ENCODE measurements around the gene PTX4.

Gene PTX4

DNA sequence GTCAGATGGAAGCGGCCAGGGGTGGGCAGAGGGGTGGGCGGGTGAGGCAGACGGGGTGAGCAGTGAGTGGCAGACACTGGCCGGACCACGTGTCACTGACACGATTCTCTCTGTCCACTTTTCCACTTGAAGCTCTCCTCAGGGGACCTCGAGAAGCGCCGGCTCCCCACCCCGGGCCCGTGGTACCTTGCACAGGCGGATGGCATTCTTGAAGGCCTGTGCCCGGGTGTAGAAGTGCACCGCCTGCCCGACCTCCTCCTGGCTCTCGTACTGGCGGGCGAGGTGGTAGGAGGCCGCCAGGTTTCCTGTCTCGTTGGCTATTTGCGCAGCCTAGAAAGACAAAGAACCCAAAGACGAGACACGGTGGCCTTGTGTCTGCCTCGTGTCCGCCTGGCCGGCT is 35.6 kb upstream of the PTX4 start:
- DNase-seq (ENCODE audit: low read depth) = no peak

DNA sequence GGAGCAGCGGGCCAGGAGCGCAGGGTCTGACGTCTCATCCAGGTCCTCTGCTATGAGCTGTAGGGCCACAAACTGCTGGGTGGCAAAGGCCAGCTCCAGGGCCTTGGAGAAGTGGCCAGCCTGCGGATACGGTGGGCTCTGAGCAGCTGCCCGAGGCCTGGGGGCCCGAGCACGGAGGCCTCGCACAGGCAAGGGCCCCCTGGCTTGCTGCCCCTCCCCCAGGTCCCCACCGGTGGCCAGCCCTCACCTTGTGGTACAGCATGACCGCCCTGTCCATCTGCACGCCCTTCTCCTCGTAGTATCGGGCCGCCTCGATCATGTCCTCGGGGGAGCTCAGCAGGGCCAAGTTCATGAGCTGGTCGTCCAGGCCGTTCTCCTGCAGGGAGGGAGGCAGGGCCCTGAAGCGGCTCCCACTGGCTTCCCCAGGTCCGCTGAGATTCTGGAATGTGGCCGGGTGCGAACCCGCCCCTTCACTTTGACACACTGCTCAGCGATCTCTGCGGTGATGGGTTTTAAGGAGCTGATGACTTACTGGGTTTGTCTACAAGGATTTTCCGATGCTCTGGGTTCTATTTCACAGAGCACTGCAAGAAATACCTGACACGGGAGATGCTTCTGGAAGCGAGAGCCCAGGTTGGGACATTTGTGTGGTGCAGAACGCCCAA is 35.0 kb upstream of the PTX4 start:
- no peak for DNase-seq (ENCODE audit: low read depth)

DNA sequence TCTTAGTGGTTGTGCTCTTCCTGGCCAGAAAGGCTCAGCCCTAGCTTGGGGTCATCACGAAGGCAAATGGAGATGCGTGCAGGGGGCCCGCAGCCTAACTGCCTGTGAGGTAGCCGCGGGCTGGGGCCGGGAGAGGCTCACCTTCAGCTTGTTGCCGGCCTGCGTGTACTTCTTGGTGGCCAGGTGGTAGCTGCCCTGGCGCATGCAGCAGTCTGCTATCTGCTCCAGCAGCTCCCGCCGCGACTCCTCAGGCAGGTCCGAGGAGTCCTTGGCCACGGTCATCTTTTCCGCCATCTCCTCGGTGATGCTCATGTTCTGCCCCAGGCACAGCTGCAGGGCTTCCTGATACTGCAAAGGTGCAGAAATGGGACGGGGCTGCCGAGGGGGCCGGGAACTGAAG is 31.7 kb upstream of the PTX4 start:
- DNase-seq (ENCODE audit: low read depth) = no peak

DNA sequence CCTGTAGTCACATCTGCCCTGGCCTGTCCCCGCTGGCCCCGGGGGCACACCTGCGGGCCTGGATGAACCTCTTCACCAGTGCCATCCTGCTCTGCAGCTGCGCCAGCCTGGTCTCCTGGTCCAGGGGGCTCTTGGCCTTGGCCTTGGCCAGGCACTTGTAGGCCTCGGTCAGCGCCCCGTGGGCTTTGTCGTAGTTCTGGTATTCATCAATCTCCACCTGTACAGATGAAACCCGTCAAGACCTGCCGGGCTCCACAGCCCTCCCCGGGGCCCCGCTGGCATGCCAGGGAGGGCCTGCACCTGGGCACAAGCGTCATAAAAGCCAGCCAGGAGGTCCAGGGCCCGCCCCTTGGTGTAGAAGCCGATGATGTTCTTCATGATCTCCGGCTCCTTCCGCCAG is 31.1 kb upstream of the PTX4 start:
- DNase-seq (ENCODE audit: low read depth) = no peak

DNA sequence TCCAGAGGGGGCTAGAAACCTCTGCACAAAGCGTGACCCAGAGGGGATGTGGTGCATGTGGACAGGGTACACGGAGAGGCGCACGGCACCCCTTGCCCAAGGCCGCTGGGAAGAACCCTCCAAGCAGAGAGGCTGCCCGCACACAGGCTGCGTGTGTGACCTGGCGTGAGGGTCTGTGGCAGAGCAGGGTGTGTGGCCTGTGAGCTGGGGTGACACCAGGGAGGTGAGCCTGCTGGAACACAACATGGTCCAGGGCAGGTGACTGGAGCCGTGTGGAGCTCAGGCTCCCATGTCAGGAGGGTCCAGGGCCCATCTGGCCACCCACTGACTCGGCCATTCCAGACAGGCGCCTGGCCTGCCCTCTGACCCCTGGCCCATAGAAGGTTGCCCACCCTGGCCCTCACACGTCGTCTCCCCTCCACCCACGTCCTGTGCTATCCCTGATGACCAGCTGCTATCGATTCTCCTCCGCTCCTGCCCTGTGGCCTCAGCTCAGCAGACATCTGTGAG is 29.9 kb upstream of the PTX4 start:
- DNase-seq (ENCODE audit: low read depth) = no peak

DNA sequence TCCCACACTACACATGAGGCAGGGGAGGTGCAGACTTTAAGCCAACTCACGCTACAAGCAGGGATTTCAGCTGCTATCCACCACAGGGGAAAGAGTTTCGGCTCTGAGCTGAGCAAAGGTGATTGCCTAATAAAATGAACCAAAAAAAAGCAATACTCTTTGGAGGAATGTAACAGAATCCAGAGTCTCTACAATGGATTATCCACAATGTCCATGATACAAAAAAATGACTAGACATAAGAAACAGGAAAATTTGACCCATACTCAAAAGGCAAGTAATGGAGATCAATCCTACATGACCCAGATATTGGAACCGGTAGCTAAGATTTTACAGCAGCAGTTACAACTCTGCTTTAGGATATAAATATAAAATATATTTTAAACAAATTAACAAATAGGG is 25.8 kb upstream of the PTX4 start:
- DNase-seq (ENCODE audit: low read depth) = no peak

DNA sequence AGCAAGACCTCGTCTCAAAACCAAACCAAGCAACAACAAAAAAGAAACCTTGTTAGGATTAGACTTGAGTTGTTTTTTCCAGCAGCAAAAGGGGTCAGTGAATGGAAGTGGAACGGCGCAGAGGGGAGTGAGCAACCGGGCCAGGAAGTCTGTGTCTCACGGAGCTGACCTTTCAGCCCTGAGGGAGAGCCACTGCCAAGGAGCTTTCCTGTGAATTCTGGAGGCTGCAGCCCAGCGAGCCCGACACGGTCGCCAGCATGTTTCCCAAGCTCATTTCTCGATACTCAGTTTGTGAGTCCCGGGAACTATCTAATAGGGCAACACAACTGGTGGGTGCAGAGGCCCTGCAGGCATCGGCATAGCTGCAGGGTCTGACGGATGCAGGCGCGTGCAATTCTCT is 24.0 kb upstream of the PTX4 start:
- DNase-seq (ENCODE audit: low read depth) = no peak

DNA sequence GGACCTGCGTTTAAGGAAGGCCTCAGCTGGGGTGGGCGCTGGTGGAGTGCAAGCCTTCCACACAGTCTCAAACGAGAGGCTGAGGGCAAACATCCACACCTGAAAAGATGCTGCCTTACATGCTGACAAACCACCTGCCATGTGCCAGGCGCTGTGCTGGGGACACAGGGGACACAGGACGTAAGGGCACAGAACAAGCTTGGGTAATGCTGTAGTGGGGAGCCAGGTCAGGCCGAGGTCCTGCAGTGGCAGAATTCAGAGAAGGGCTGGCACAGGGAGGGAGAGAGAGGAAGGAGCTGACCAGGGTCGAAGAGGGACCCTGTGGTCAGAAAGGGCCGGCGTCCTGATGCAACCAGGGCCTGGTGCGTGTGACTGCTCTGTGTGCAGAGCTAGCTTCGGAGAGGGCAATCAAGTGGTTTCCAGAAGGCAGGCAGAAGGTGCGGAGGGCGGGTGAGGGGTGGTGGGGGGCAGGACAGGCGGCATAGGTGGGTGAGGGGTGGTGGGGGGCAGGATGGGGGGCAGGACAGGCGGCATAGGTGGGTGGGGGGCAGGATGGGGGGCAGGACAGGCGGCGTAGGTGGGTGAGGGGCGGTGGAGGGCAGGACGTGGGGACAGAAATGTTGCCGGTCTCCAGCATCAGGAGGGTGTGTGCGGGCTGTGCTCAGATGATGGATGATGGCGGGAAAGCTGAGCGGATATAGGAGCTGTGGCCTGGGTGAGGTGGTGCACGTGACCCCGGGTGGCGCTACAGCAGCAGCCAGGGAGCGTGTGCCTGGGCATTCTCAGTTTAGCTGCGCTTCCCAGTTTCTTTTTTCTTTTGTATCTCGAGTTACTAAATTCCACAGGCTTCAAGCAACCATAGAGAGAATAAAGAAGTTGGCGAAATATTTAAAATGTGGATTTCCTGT is 23.2 kb upstream of the PTX4 start:
- no peak for DNase-seq (ENCODE audit: low read depth)

DNA sequence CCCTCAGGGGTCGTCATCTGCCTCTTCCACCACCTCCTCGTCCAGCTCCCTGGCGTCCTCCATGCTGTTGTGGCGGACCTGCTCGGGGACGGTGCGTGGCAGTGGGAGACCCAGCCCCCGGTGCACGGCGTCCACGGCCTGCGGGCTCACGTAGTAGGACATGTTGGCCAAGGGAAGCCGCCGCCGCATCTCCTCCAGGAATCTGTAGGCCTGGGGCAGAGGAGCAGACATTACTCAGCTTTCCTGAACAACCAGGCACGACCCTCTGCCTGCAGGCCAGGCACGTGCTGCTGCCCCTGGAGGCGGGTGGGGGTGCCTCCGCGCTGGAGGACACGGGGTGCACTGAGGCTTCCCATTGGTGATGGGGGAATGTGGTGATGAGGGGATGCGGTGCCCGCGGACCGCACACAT is 22.2 kb upstream of the PTX4 start:
- DNase-seq (ENCODE audit: low read depth) = no peak

DNA sequence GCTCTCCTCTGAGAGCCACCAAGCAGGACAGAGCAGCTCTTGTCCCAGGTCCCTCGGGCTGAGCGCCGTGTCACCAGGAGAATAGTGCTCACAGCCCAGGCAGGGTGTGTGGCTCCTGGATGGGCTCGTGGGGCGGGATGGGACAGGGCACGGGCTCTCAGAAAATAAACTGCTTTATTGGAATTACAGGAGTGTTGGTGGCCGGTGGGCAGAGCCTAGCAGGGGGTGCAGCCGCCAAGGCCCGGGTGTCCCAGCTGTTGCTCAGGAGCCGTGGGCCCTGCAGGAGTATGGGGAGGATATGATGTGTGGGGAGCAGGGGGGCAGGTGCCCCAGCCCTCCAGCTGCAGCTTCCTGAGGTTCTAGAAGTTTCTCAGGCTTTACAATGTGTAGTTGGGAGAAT is 21.5 kb upstream of the PTX4 start:
- no peak for DNase-seq (ENCODE audit: low read depth)

DNA sequence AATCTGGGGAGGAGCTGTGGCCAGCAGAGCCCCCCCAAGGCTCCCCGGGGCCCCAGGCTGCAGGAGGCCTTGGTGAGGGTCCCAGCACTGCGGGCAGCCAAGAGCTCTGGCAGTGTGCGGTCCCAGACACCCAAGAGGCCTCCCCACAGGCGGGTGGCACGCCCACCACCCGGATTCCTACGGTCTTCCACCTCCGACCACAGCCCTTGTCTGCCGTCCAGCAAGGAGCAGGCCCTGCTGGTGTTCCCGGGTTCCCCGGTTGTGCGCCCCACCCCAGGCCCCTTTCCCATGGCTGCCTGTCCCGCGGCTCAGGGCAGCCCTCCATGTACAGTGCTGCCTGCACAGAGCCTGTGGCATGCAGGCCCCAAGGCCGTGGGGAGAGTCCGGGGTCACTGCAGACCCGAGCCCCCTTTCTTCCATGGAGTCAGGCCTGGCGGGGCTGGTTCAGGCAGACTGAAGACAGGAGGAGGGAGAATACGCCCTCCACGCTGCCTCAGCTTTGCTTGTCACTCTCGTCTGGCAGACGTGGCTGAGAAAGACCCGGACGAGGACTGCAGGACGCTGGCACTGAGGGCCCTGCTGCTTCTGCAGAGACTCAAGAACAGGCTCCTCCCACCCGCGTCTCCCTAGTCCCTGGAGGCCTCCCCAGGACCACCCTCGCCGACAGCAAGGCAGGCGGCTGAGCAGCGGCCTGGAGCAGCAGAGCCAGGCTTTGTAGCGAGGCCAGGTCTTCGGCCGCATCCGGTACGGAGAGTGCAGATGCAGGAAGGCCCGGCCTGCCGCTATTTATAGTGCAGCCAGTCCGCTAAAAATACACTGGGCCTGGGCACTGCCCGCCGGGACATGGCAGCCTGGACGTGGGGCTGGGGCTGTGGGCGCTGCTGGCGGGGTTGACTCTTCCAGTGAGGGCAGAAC is 20.8 kb upstream of the PTX4 start:
- DNase-seq (ENCODE audit: low read depth) = no peak

DNA sequence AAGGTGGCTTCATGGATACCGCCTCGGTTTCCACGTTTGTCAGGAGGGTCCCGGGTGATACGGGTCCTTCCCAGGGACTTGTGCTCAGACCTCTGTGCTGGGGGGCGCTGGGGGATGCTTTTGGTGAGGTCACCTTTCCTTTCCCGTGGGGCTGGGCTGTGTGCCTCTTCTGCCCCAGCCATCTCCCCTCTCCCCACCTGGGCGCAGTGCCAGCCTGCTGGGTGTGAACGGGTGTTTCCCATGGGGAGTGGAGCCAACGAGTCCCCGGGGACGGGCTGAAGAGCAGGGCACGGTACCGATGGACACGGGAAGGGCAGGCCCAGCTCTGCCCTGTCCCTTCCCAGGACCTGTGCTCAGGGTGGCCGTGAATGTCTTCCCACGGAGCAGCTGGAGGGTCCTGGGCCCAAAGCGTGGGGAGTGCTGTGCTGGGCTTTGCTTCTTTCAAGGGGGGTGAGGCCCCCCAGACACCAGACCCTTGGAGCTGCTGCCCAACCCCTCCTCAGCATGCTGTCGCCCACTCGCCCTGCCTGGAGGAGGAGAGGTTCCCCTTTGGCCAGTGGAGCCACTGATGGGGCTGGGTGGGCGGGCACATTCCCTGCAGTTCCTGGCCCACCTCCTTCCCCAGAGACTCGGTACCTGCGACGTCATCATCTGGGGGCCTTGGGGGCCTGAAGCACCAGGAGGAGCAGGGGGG is 19.9 kb upstream of the PTX4 start:
- no peak for DNase-seq (ENCODE audit: low read depth)

DNA sequence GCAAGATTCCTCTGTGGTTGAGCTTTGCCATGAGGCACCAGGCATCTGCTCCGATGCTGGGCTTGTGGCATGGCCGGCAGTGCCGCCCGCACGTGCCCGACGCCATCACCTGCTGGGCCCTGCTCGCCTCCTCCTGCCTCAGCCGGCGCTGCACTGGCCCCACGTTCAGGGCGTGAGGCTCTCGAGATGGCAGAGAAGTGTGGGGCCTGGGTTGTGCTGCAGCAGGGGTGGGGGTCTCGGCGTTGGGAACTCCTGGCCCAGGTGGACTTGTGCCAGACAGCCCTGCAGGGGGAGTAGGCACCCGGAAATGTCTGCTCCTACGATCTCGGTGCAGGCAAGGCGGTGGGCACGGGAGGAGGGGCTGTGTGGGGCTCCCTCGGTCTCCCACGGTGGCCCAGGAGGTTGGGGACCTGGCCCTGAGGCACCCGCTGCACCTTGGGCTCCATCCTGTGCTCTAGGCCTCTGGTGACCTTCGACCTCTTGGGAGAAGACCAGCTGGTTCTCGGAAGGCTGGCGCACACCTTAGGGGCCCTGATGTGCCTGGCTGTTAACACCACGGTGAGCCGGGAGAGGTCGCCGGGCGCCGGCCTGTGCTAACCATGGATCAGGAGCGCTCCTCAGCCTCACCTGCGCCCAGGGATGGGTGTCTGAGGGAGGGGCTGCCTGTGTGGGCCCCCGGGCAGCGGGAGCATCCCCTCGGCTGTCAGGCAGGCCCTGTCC is 17.9 kb upstream of the PTX4 start:
- DNase-seq (ENCODE audit: low read depth) = no peak

DNA sequence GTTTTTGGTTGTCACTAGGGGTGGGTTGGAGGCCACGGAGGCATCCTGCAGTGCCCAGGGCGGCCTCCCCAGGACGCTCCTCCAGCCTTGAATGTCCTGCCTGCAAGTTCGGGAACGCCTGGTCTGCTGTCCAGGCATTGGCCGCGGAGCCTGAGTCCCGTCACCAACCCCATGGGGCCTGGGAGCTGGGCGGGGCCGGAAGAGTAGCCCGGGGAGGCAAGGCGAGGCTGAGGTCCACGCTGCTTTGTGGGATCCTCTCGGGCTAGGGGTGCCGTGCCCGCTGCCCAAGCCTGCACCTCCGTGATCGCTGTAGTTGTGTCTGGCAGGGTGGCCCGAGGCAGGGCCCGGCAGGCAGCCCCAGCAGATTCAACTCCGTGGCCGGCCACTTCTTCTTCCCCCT is 17.2 kb upstream of the PTX4 start:
- DNase-seq (ENCODE audit: low read depth) = no peak

DNA sequence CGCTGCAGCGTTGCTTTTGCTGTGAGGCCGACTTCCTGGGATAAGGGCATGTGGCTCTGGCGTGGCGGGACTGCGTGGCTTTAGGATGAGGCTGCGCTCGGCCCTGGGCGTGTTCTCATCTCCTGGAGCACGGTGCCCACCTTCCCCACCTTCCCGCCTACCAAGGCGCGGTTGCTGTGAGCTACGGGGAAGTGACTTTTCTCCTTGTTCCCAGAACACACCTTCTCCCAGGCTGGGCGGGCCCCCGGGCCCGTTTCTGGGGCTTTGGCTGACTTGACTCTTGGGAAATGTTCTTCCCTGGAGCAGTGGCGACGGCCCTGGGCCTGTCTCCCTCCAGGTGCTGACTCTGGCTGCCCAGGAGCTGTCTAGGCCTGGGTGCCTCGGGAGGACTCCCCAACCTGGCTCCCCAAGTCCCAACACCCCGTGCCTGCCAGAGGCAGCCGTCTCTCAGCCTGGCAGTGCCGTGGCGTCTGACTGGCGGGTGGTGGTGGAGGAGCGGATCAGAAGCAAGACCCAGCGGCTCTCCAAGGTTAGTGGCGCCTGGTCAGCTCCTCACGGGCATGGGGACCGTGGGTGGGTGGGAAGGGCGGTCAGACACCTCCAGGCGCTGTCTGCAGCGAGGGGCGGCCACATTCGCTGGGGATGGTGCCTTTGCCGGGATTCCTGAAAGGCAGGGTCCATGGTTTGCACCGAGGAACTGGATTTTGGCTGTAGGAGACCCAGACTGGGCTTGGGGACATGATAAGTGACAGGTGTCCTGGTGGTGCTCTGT is 16.5 kb upstream of the PTX4 start:
- no peak for DNase-seq (ENCODE audit: low read depth)

DNA sequence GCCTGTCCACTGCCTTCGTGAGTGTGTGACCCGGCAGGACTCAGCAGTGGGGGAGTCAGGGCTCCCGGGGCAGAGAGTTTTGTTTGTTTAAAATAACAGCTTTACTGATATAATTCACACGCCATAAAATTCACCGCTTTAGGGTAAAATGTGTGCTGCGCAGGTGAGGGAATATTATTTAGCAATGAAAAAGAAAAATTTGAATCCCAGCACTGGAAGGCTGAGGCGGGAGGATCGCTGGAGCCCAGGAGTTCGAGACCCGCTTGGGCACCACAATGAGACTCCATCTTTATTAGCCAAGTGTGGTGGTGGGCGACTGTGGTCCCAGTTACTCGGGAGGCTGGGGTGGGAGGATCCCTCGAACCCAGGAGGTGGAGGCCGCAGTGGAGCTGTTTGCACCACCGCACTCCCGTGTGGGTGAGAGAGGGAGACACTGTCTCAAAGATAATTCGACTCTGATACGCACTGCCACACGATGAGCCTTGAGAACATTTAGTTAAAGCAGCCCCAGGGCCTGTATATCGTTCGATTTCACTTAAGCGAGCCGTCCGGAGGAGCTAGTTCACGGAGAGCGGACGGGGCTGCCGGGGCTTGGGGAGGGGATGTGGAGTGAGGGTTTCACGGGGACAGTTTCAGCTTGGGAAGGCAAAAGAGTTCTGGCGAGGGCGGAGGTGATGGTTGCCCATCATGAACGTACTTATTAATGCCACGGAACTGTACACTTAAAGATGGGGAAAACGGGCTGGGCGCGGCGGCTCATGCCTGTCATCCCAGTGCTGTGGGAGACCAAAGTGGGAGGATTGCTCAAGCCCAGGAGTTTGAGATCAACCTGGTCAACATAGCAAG is 14.6 kb upstream of the PTX4 start:
- DNase-seq (ENCODE audit: low read depth) = no peak

DNA sequence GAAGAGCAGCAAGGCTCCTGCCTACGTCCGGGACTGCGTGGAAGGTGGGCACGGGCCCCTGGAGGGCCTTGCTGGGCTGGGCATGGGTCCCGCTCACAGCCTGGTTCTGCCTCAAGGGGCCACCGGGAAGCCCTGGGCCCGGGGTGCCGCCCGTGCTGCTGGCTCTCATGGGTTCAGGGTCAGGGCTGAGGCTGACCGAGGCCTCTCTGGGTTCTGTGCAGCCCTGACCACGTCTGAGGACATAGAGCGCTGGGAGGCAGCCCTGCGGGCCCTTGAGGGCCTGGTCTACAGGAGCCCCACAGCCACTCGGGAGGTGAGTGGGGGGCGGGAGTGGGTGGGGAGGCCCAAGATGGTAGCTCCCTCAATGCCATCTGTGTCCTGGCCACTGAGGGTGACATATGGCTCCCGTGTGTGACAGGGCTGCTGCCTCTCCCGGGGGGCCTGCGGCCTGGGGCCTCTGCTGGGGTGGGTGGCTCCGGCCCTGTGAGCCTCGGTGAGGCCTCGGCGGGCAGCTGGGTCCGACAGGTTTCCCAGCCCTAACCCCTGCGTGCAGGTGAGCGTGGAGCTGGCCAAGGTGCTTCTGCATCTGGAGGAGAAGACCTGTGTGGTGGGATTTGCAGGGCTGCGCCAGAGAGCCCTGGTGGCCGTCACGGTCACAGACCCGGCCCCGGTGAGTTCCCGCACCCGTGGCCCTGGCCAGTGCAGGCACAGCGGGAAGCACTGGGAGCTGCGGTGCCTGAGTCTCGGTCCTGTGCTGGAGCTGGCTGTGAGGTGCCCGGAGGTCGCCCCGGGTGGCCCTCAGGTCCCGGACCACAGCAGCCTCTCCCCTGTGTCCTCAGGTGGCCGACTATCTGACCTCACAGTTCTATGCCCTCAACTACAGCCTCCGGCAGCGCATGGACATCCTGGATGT is 13.6 kb upstream of the PTX4 start:
- no peak for DNase-seq (ENCODE audit: low read depth)

DNA sequence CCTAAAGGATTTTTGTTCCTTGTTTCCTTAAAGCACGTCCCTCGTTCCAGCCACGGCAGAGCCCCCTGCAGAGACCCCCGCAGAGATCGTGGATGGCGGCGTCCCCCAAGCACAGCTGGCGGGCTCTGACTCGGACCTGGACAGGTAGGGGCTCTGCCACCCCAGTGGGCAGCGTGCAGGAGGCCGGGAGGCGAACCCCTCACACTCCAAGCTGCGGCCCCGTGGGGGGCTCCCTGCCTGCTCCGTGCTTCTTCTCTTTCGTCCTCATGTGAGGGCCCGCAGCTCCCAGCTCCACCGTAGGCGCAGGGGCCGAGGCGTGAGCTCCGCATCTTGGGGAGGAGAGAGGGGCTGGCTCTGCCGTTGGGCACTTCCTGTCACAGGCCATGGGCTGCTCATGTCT is 12.9 kb upstream of the PTX4 start:
- DNase-seq (ENCODE audit: low read depth) = no peak

Data from stimulated activated CD8-positive, alpha-beta memory T cell treated with anti-CD3 and anti-CD28 coated beads, Interleukin-12 subunit alpha, Interleukin-12 subunit beta, amount 100 ng/mL, for 4 hours (primary cell).